Measurements from ENCODE around the gene STRIP1. TPM values are rescaled to one million over a fixed set of nuclear protein-coding genes. Genes with fewer than 3 reads are reported as not detected.
A peak's percentile ranks its signal among the peaks of the same experiment; 100 is the strongest.

Gene STRIP1
- polyA plus RNA-seq, 1 of the 3 experiments (the other 2 are of a cell fraction): 34.6 TPM

DNA sequence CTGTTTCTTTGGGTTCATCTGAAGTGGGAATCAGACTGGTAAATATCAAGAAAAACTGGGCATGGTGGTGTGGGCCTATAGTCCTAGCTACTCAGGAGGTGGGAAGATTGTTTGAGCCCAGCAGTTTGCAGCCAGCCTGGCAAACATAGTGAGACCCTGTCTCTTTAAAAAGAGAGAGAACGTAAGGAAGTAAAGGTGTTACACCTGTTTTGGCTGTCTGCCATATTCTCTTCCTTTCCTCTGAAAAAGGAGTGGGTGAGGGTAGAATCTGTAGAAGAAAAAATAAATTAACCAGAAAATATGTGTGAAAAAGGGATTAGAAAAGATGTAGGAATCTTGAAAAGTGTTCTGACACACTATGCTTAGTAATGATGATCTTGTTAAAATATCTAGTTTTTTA is 29.8 kb upstream of the STRIP1 start:
- Histone ChIP-seq H3F3A (replicated peaks; ENCODE audit: insufficient read depth) (peaks cover 32% of the 10 kb centered on the region), H3K9ac (peak overlapping the region; percentile 51; the same call in 1 of the 2 replicates), H3K4me3 (ENCODE audit: low read depth in 2 of 2, low read length in 1 of 2) (peak overlapping the region in 1 of 2 experiments; percentile 27; a peak in 2 of 4 replicates), H3K9me2 (no peaks in the 10 kb centered on the region), H3K36me3 (replicated peaks in 1 of 2; ENCODE audit: control insufficient read depth in 1 of 2, insufficient read depth in 2 of 2, low read length in 1 of 2) (peaks cover 10 to 14% of the 10 kb centered on the region in 2 experiments), H3K4me2 (peak overlapping the region; percentile 70), H3K9me3 (no peaks in the 10 kb centered on the region), H2AFZ (ENCODE audit: low read depth) (no peak overlapping the region), H3K27ac (ENCODE audit: low read depth in 2 of 2, low read length in 1 of 2) (peak overlapping the region; percentile 77 to 92), H4K20me1 (ENCODE audit: insufficient read depth) (peaks cover 4% of the 10 kb centered on the region; the same call in 1 of the 2 replicates), H3K79me2 (ENCODE audit: insufficient read depth) (peaks cover 81% of the 10 kb centered on the region), H3K27me3 (ENCODE audit: insufficient read depth) (no peaks in the 10 kb centered on the region), H3K4me1 (ENCODE audit: control insufficient read depth in 1 of 2, insufficient read depth in 2 of 2, low read depth in 1 of 2, low read length in 1 of 2) (peaks cover 26 to 30% of the 10 kb centered on the region in 2 experiments; a peak in 3 of 4 replicates)
- no peak for TF ChIP-seq GABPA (IDR thresholded peaks at IDR 0.05; ENCODE audit: low read depth)
- TF ChIP-seq JUND (IDR thresholded peaks at IDR 0.05): no peak
- TF ChIP-seq, protein P1, sequence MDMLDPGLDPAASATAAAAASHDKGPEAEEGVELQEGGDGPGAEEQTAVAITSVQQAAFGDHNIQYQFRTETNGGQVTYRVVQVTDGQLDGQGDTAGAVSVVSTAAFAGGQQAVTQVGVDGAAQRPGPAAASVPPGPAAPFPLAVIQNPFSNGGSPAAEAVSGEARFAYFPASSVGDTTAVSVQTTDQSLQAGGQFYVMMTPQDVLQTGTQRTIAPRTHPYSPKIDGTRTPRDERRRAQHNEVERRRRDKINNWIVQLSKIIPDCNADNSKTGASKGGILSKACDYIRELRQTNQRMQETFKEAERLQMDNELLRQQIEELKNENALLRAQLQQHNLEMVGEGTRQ (IDR thresholded peaks at IDR 0.05; ENCODE audit: borderline replicate concordance, low read depth, low read length): no peak
- TF ChIP-seq RXRA (IDR thresholded peaks at IDR 0.05; ENCODE audit: borderline replicate concordance, low read depth): no peak
- TF ChIP-seq CHD2 (IDR thresholded peaks at IDR 0.05; ENCODE audit: low read length, partially characterized antibody): no peak
- no peak for TF ChIP-seq SMC3 (IDR thresholded peaks at IDR 0.05; ENCODE audit: low read depth, low read length)
- TF ChIP-seq, protein P2, sequence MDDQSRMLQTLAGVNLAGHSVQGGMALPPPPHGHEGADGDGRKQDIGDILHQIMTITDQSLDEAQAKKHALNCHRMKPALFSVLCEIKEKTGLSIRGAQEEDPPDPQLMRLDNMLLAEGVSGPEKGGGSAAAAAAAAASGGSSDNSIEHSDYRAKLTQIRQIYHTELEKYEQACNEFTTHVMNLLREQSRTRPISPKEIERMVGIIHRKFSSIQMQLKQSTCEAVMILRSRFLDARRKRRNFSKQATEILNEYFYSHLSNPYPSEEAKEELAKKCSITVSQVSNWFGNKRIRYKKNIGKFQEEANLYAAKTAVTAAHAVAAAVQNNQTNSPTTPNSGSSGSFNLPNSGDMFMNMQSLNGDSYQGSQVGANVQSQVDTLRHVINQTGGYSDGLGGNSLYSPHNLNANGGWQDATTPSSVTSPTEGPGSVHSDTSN (IDR thresholded peaks at IDR 0.05): no peak
- TF ChIP-seq TEAD4 (IDR thresholded peaks at IDR 0.05; ENCODE audit: borderline replicate concordance, insufficient read depth): no peak
- TF ChIP-seq GATA2 (CRISPR knock-in tag; IDR thresholded peaks at IDR 0.05): no peak
- TF ChIP-seq FOXJ3 (CRISPR knock-in tag; IDR thresholded peaks at IDR 0.05): no peak
- TF ChIP-seq TAF1 (IDR thresholded peaks at IDR 0.05; ENCODE audit: borderline replicate concordance, low read depth, low read length): no peak
- TF ChIP-seq TCF12 (IDR thresholded peaks at IDR 0.05): no peak
- TF ChIP-seq, protein P3, sequence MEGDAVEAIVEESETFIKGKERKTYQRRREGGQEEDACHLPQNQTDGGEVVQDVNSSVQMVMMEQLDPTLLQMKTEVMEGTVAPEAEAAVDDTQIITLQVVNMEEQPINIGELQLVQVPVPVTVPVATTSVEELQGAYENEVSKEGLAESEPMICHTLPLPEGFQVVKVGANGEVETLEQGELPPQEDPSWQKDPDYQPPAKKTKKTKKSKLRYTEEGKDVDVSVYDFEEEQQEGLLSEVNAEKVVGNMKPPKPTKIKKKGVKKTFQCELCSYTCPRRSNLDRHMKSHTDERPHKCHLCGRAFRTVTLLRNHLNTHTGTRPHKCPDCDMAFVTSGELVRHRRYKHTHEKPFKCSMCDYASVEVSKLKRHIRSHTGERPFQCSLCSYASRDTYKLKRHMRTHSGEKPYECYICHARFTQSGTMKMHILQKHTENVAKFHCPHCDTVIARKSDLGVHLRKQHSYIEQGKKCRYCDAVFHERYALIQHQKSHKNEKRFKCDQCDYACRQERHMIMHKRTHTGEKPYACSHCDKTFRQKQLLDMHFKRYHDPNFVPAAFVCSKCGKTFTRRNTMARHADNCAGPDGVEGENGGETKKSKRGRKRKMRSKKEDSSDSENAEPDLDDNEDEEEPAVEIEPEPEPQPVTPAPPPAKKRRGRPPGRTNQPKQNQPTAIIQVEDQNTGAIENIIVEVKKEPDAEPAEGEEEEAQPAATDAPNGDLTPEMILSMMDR (IDR thresholded peaks at IDR 0.05): no peak
- TF ChIP-seq, protein P4, sequence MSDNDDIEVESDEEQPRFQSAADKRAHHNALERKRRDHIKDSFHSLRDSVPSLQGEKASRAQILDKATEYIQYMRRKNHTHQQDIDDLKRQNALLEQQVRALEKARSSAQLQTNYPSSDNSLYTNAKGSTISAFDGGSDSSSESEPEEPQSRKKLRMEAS (IDR thresholded peaks at IDR 0.05; ENCODE audit: low read depth): no peak
- no peak for TF ChIP-seq SIN3A (IDR thresholded peaks at IDR 0.05; ENCODE audit: borderline replicate concordance, low read depth, low read length)
- TF ChIP-seq, protein P5, sequence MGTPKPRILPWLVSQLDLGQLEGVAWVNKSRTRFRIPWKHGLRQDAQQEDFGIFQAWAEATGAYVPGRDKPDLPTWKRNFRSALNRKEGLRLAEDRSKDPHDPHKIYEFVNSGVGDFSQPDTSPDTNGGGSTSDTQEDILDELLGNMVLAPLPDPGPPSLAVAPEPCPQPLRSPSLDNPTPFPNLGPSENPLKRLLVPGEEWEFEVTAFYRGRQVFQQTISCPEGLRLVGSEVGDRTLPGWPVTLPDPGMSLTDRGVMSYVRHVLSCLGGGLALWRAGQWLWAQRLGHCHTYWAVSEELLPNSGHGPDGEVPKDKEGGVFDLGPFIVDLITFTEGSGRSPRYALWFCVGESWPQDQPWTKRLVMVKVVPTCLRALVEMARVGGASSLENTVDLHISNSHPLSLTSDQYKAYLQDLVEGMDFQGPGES (IDR thresholded peaks at IDR 0.05; ENCODE audit: low read depth, low read length): no peak
- TF ChIP-seq RCOR1 (IDR thresholded peaks at IDR 0.05; ENCODE audit: low read length): no peak
- TF ChIP-seq NRF1 (IDR thresholded peaks at IDR 0.05; ENCODE audit: low read depth, low read length): no peak
- no peak for TF ChIP-seq ELF1 (IDR thresholded peaks at IDR 0.05)
- TF ChIP-seq FOSL2 (IDR thresholded peaks at IDR 0.05; ENCODE audit: borderline replicate concordance, low read depth): no peak
- no peak for DNase-seq
- 67% methylated on average over 1 of the region's 1 CpG for WGBS (ENCODE audit: low lambda C conversion rate)
- POLR2A ChIA-PET: no interaction called here
- CTCF ChIA-PET: interaction anchor here (0.6 to 1.0 kb wide), 3 partner anchors 7 to 472 kb away, joined by 3 to 4 read pairs (median 3); no protein-coding TSS in a partner anchor
